Mucosa of rectum (tissue), 2 donors: ENCODE measurements around the gene TBC1D3B.
"Not testable (repeated sequence)": the region's sequence is repeated elsewhere in the genome, so short reads cannot be mapped to it uniquely, and the experiment has no call there.

Source experiments
- H3K27ac ChIP-seq, 2 donors: one replicate each; pipeline ENCODE4 v1.7.0; 2013; ENCODE audit warnings: inconsistent platforms in 2 of 2, low read depth in 2 of 2, low read length in 2 of 2
- H3K27me3 ChIP-seq, 2 donors: one replicate each; pipeline ENCODE4 v1.7.0; 2013; ENCODE audit warnings: low read length in 2 of 2; ENCODE audit not compliant: control insufficient read depth in 2 of 2, insufficient read depth in 2 of 2
- H3K36me3 ChIP-seq, 2 donors: one replicate each; pipeline ENCODE4 v1.7.0; 2013; ENCODE audit warnings: low read length in 2 of 2; ENCODE audit not compliant: control insufficient read depth in 2 of 2, insufficient read depth in 2 of 2
- H3K4me1 ChIP-seq, 2 donors: one replicate each; pipeline ENCODE4 v1.7.0; 2013; ENCODE audit warnings: low read length in 2 of 2, mild to moderate bottlenecking in 1 of 2; ENCODE audit not compliant: control insufficient read depth in 2 of 2, insufficient read depth in 2 of 2
- H3K4me3 ChIP-seq, 2 donors: one replicate each; pipeline ENCODE4 v1.7.0; 2013; ENCODE audit warnings: low read length in 2 of 2
- H3K9ac ChIP-seq, 2 donors: one replicate each; pipeline ENCODE4 v1.7.0; 2013; ENCODE audit warnings: low read length in 2 of 2, low read depth in 1 of 2, mild to moderate bottlenecking in 1 of 2
- H3K9me3 ChIP-seq, 2 donors: one replicate each; pipeline ENCODE4 v1.7.0; 2013; ENCODE audit warnings: low read length in 2 of 2; ENCODE audit not compliant: control insufficient read depth in 2 of 2
- donor health status: healthy.
- donor health status: Normal muscosa, but diverticular disease.

The TBC1D3B gene

GRCh38 chr17:36211484-36212271 is 35.2 kb upstream of the TBC1D3B start:
- Histone ChIP-seq H3K27ac (peak overlapping the region in 1 of 2 donors; percentile 9), H3K4me3 (peak overlapping the region in 1 of 2 donors; percentile 9)
- H3K9me3 ChIP-seq, H3K9ac ChIP-seq, H3K36me3 ChIP-seq, H3K4me1 ChIP-seq, H3K27me3 ChIP-seq: not testable (repeated sequence)

GRCh38 chr17:36210439-36211211 is 34.2 kb upstream of the TBC1D3B start, which contains the start of gene CCL4L2:
Gene CCL4L2, plus strand, starts transcription at chr17:36211063.
- H3K27me3 ChIP-seq, H3K9me3 ChIP-seq, H3K4me3 ChIP-seq, H3K9ac ChIP-seq, H3K4me1 ChIP-seq, H3K36me3 ChIP-seq: not testable (repeated sequence)
- peak within 1 kb of the TSS in 1 of 2 donors; percentile 9 for H3K27ac ChIP-seq

GRCh38 chr17:36209575-36209974 is 33.1 kb upstream of the TBC1D3B start:
- Histone ChIP-seq H3K27me3 (no peaks in the 10 kb centered on the region), H3K27ac (no peak overlapping the region), H3K9me3 (no peaks in the 10 kb centered on the region), H3K9ac (no peak overlapping the region), H3K4me3 (no peak overlapping the region), H3K36me3 (no peaks in the 10 kb centered on the region), H3K4me1 (no peaks in the 10 kb centered on the region)

GRCh38 chr17:36207383-36207782 is 30.9 kb upstream of the TBC1D3B start:
- H3K36me3 ChIP-seq, H3K4me1 ChIP-seq, H3K9me3 ChIP-seq, H3K4me3 ChIP-seq, H3K9ac ChIP-seq, H3K27me3 ChIP-seq, H3K27ac ChIP-seq: not testable (repeated sequence)

GRCh38 chr17:36206486-36206821 is 30.0 kb upstream of the TBC1D3B start:
- H3K27me3 ChIP-seq, H3K9me3 ChIP-seq, H3K27ac ChIP-seq, H3K4me1 ChIP-seq, H3K4me3 ChIP-seq, H3K36me3 ChIP-seq, H3K9ac ChIP-seq: not testable (repeated sequence)

GRCh38 chr17:36205637-36206485 is 29.4 kb upstream of the TBC1D3B start:
- Histone ChIP-seq H3K27ac (no peak overlapping the region), H3K9ac (no peak overlapping the region)

GRCh38 chr17:36204724-36205500 is 28.5 kb upstream of the TBC1D3B start:
- H3K36me3 ChIP-seq = no peaks in the 10 kb centered on the region
- H3K4me3 ChIP-seq = no peak overlapping the region
- H3K9ac ChIP-seq = no peak overlapping the region
- no peaks in the 10 kb centered on the region for H3K4me1 ChIP-seq
- H3K27me3 ChIP-seq = no peaks in the 10 kb centered on the region
- no peak overlapping the region for H3K27ac ChIP-seq
- H3K9me3 ChIP-seq = no peaks in the 10 kb centered on the region

More at GRCh38 chr17:36205637-36206485, 29.4 kb upstream of the TBC1D3B start:
- Histone ChIP-seq H3K4me1 (no peaks in the 10 kb centered on the region), H3K27me3 (no peaks in the 10 kb centered on the region), H3K9me3 (no peaks in the 10 kb centered on the region), H3K4me3 (no peak overlapping the region), H3K36me3 (no peaks in the 10 kb centered on the region)

GRCh38 chr17:36203335-36203734 is 26.9 kb upstream of the TBC1D3B start:
- Histone ChIP-seq H3K9me3 (no peaks in the 10 kb centered on the region), H3K9ac (no peak overlapping the region), H3K27me3 (no peaks in the 10 kb centered on the region), H3K4me3 (no peak overlapping the region), H3K36me3 (no peaks in the 10 kb centered on the region), H3K27ac (no peak overlapping the region), H3K4me1 (no peaks in the 10 kb centered on the region)

- H3K27me3 ChIP-seq, H3K4me3 ChIP-seq, H3K4me1 ChIP-seq, H3K36me3 ChIP-seq, H3K9me3 ChIP-seq, H3K27ac ChIP-seq, H3K9ac ChIP-seq: not testable (repeated sequence)
Measured at GRCh38 chr17:36201506-36201905, 25.1 kb upstream of the TBC1D3B start.
